Erythroblast (primary cell): ENCODE data around the gene SSTR4.

ENCODE experiments used
- GATA1 ChIP-seq: IDR thresholded peaks from 2 replicates; pipeline ENCODE4 v1.6.1; 2011; ENCODE audit warnings: low read depth, mild to moderate bottlenecking, control low read depth, low read length, moderate library complexity
- POLR2A ChIP-seq: IDR thresholded peaks from 2 replicates; pipeline ENCODE4 v1.6.1; 2011; ENCODE audit warnings: mild to moderate bottlenecking, low read length

DNA sequence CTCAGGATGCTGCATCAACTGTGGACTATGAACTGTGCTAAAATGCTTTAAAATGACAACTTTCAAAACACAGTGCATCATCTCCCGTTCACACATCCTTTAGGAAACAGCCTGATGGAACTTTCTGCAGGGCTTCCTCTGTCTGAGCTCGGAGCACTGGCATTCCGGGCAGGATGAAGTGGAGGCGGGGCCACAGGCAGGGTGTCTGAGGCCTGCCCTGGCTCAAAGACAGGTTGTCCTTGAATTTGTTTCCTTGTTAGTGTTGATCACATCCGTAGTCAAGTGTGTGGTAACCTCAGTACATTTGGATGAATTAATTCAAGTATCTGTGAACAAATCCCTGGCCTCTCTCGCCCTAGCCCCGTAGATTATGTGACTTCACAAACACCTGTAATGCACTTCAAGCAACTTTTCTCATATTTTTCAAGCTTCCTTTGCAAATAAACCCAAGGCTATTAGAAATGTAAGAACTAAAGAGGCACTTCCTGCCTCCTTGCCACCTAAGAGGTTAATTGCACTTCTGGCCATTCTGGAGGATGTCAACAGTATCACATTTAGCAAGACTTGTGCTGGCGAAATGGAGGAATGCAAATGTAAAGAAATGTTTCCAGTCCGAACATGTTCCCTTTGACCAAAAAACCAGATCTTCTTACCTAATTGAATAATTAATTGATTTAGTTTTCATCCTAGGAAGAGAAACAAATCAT is 47.9 kb downstream of the SSTR4 start:
- TF ChIP-seq GATA1 (no peak), POLR2A (no peak)
